Measurements from ENCODE around the gene ANO2. TPM values are rescaled to one million over a fixed set of nuclear protein-coding genes. Genes with fewer than 3 reads are reported as not detected.

ANO2 gene
- total and polyA plus RNA-seq, 2 experiments from 2014 or later, result 2.3 to 4.6 TPM

DNA sequence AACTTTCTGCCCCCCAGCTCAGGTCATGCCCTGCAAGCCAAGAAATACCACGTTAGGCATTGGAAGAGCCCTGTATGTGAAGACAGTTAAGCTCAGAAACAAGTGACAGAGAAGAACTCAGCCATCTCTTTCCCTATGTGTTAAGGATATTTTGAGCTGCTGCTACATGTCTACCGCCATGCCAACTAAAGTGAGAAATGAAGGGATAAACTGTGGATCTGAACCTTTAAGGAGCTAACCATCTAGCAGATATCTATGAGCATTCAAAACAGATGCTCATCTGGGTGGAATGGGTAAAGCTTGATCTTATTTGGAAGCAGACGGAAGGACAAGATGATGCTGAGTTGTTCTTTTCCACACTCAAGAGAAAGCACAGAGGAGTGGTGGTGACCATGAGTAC lies 262.5 kb downstream of the ANO2 start (continued):
- TF ChIP-seq ZNF462 (CRISPR knock-in tag; IDR thresholded peaks at IDR 0.05), result no peak
- no peak for TF ChIP-seq CREB1 (CRISPR knock-in tag; IDR thresholded peaks at IDR 0.05; ENCODE audit: low read depth)
- TF ChIP-seq, protein P1, sequence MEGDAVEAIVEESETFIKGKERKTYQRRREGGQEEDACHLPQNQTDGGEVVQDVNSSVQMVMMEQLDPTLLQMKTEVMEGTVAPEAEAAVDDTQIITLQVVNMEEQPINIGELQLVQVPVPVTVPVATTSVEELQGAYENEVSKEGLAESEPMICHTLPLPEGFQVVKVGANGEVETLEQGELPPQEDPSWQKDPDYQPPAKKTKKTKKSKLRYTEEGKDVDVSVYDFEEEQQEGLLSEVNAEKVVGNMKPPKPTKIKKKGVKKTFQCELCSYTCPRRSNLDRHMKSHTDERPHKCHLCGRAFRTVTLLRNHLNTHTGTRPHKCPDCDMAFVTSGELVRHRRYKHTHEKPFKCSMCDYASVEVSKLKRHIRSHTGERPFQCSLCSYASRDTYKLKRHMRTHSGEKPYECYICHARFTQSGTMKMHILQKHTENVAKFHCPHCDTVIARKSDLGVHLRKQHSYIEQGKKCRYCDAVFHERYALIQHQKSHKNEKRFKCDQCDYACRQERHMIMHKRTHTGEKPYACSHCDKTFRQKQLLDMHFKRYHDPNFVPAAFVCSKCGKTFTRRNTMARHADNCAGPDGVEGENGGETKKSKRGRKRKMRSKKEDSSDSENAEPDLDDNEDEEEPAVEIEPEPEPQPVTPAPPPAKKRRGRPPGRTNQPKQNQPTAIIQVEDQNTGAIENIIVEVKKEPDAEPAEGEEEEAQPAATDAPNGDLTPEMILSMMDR (conservative IDR thresholded peaks at IDR 0.05; ENCODE audit: low read depth in 2 of 2), result no peak
- TF ChIP-seq, protein P2, sequence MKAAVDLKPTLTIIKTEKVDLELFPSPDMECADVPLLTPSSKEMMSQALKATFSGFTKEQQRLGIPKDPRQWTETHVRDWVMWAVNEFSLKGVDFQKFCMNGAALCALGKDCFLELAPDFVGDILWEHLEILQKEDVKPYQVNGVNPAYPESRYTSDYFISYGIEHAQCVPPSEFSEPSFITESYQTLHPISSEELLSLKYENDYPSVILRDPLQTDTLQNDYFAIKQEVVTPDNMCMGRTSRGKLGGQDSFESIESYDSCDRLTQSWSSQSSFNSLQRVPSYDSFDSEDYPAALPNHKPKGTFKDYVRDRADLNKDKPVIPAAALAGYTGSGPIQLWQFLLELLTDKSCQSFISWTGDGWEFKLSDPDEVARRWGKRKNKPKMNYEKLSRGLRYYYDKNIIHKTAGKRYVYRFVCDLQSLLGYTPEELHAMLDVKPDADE (IDR thresholded peaks at IDR 0.05), result no peak
- no peak for TF ChIP-seq POLR2AphosphoS5 (IDR thresholded peaks at IDR 0.05; ENCODE audit: low read depth)
- TF ChIP-seq JUNB (IDR thresholded peaks at IDR 0.05; ENCODE audit: unreplicated experiment), result no peak

- no peaks in the 10 kb centered on the region for H3K9me2 ChIP-seq (ENCODE audit: insufficient read depth)
- no peaks in the 10 kb centered on the region for H4K20me1 ChIP-seq (replicated peaks; ENCODE audit: insufficient read depth)
- no peaks in the 10 kb centered on the region for H3K27me3 Mint-ChIP-seq (ENCODE audit: insufficient read depth, low read depth, poor library complexity)
- H3K4me1 Mint-ChIP-seq, result no peaks in the 10 kb centered on the region
- no peak for DNase-seq (ENCODE audit: low spot score)
- H3K36me3 Mint-ChIP-seq (ENCODE audit: low read depth), result no peaks in the 10 kb centered on the region
- H3K4me3 ChIP-seq, result no peak overlapping the region
- H3K79me2 ChIP-seq (replicated peaks; ENCODE audit: insufficient read depth), result no peaks in the 10 kb centered on the region
- H3K27ac ChIP-seq (ENCODE audit: low read depth), result no peak overlapping the region
- H3K27ac Mint-ChIP-seq, result no peak overlapping the region
- H3K36me3 ChIP-seq (ENCODE audit: insufficient read depth), result no peaks in the 10 kb centered on the region
- H3K27me3 ChIP-seq (ENCODE audit: insufficient read depth), result no peaks in the 10 kb centered on the region
- H3K9me3 Mint-ChIP-seq, result no peaks in the 10 kb centered on the region
- no peak for ATAC-seq
- no peak overlapping the region for H3K4me3 Mint-ChIP-seq
- no peak overlapping the region for H3K4me2 ChIP-seq
- H3K4me1 ChIP-seq (ENCODE audit: insufficient read depth), result no peaks in the 10 kb centered on the region
- H2AFZ ChIP-seq, result no peak overlapping the region
- no peaks in the 10 kb centered on the region for H3F3A ChIP-seq (replicated peaks; ENCODE audit: low read depth)
- TF ChIP-seq, protein P1 (conservative IDR thresholded peaks at IDR 0.05; ENCODE audit: low read depth in 2 of 2), result no peak
- no peak for TF ChIP-seq ZNF331 (CRISPR knock-in tag; IDR thresholded peaks at IDR 0.05; ENCODE audit: low read depth)
- TF ChIP-seq, protein P3, sequence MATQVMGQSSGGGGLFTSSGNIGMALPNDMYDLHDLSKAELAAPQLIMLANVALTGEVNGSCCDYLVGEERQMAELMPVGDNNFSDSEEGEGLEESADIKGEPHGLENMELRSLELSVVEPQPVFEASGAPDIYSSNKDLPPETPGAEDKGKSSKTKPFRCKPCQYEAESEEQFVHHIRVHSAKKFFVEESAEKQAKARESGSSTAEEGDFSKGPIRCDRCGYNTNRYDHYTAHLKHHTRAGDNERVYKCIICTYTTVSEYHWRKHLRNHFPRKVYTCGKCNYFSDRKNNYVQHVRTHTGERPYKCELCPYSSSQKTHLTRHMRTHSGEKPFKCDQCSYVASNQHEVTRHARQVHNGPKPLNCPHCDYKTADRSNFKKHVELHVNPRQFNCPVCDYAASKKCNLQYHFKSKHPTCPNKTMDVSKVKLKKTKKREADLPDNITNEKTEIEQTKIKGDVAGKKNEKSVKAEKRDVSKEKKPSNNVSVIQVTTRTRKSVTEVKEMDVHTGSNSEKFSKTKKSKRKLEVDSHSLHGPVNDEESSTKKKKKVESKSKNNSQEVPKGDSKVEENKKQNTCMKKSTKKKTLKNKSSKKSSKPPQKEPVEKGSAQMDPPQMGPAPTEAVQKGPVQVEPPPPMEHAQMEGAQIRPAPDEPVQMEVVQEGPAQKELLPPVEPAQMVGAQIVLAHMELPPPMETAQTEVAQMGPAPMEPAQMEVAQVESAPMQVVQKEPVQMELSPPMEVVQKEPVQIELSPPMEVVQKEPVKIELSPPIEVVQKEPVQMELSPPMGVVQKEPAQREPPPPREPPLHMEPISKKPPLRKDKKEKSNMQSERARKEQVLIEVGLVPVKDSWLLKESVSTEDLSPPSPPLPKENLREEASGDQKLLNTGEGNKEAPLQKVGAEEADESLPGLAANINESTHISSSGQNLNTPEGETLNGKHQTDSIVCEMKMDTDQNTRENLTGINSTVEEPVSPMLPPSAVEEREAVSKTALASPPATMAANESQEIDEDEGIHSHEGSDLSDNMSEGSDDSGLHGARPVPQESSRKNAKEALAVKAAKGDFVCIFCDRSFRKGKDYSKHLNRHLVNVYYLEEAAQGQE (IDR thresholded peaks at IDR 0.05; ENCODE audit: unreplicated experiment), result no peak
- TF ChIP-seq EZH2phosphoT487 (IDR thresholded peaks at IDR 0.05; ENCODE audit: unreplicated experiment), result no peak
- TF ChIP-seq NANOG (IDR thresholded peaks at IDR 0.05; ENCODE audit: borderline replicate concordance), result no peak
- TF ChIP-seq EZH2 (IDR thresholded peaks at IDR 0.05; ENCODE audit: low read depth, unreplicated experiment), result no peak
These were observed 266.9 kb downstream of the ANO2 start for GRCh38 chr12:5678176-5678575.

Measured in GM23338 (cell line).